ENCODE data around the gene ZNF385A. TPM values are rescaled to one million over a fixed set of nuclear protein-coding genes. Genes with fewer than 3 reads are reported as not detected.

Gene ZNF385A
- total and polyA plus RNA-seq, 9 of the 15 experiments (the other 6 are each of a cell fraction or from before 2014, with no cell fraction given), result 1.0 to 111 (median 7.7) TPM

- no peak overlapping the region for H3K4me2 ChIP-seq (ENCODE audit: insufficient read depth, low read length)
- no peaks in the 10 kb centered on the region for H3K9me3 ChIP-seq (replicated peaks; ENCODE audit: control insufficient read depth, insufficient read depth, low read depth, low read length)
- intact Hi-C loops (cut with micrococcal nuclease) (no loop called here), in situ Hi-C loops (cut with MboI) (no loop called here)
- peaks cover 57% of the 10 kb centered on the region for H3K79me2 ChIP-seq (ENCODE audit: control insufficient read depth, insufficient read depth, low read length)
- CTCF ChIA-PET (ENCODE audit: low intra/inter-chr PET ratio), result interaction anchor here (0.6 kb wide), 1 partner anchor 254 kb away, joined by 3 read pairs; no protein-coding TSS in a partner anchor
- peak overlapping the region in 1 of 2 experiments; percentile 82; a peak in 2 of 4 replicates for H3K9ac ChIP-seq (ENCODE audit: insufficient read depth in 1 of 2, low read depth in 2 of 2, low read length in 2 of 2)
- H4K20me1 ChIP-seq (replicated peaks; ENCODE audit: control insufficient read depth, insufficient read depth, low read length), result peaks cover 40% of the 10 kb centered on the region
- ATAC-seq (peak; percentile 95), FAIRE-seq (peak; percentile 15), DNase-seq (ENCODE audit: extremely low read depth in 1 of 4, low spot score in 3 of 4) (peak; percentile 55 to 80 (median 76))
- POLR2A ChIA-PET, result interaction anchor here (0.9 to 2.2 kb wide), 5 partner anchors 8 to 17 kb away, joined by 3 to 10 read pairs (median 6); no protein-coding TSS in a partner anchor
- H3K4me1 ChIP-seq (replicated peaks in 1 of 2; ENCODE audit: control insufficient read depth in 2 of 2, insufficient read depth in 2 of 2, low read length in 2 of 2), result peaks cover 27% of the 10 kb centered on the region in 2 experiments
- no peak overlapping the region for H3K4me3 ChIP-seq
- H3K36me3 ChIP-seq (ENCODE audit: control insufficient read depth, insufficient read depth, low read length), result peaks cover 84% of the 10 kb centered on the region
- no peak overlapping the region for H3K27ac ChIP-seq (ENCODE audit: extremely low read depth, low read depth, low read length)
- H3K27me3 ChIP-seq (ENCODE audit: control insufficient read depth in 2 of 2, insufficient read depth in 2 of 2, low read length in 2 of 2), result no peaks in the 10 kb centered on the region
- no TSS peak for BruUV-seq (replicated peaks)
- WGBS (ENCODE audit: insufficient coverage, low coverage, missing lambda C conversion rate), result 69% methylated on average over 9 of the region's 10 CpGs
- no peak overlapping the region for H2AFZ ChIP-seq (ENCODE audit: low read depth, low read length)
- H3K9me1 ChIP-seq (ENCODE audit: control insufficient read depth, insufficient read depth, low read length), result peaks cover 20% of the 10 kb centered on the region
- TF ChIP-seq RBM39 (optimal IDR thresholded peaks at IDR 0.05; ENCODE audit: low read depth, low read length) (no peak), ZNF830 (CRISPR knock-in tag; IDR thresholded peaks at IDR 0.05) (no peak), ZNF324 (CRISPR knock-in tag; IDR thresholded peaks at IDR 0.05) (no peak), USF1 (CRISPR knock-in tag; IDR thresholded peaks at IDR 0.05) (peak; percentile 39; the same call in 1 of the 2 replicates), ZNF696 (CRISPR knock-in tag; conservative IDR thresholded peaks at IDR 0.05) (no peak), USF2 (CRISPR knock-in tag; IDR thresholded peaks at IDR 0.05) (peak; percentile 86), CBFA2T2 (conservative IDR thresholded peaks at IDR 0.05) (peak; percentile 35; the same call in 1 of the 2 replicates), MAX (CRISPR knock-in tag; IDR thresholded peaks at IDR 0.05) (no peak), MYNN (IDR thresholded peaks at IDR 0.05) (no peak), MYNN (CRISPR knock-in tag; IDR thresholded peaks at IDR 0.05) (no peak), HIVEP1 (CRISPR knock-in tag; IDR thresholded peaks at IDR 0.05) (no peak), MNT (conservative IDR thresholded peaks at IDR 0.05) (no peak), RAD51 (IDR thresholded peaks at IDR 0.05; ENCODE audit: borderline replicate concordance, low read depth) (peak; percentile 82)
- TF ChIP-seq, protein P1, sequence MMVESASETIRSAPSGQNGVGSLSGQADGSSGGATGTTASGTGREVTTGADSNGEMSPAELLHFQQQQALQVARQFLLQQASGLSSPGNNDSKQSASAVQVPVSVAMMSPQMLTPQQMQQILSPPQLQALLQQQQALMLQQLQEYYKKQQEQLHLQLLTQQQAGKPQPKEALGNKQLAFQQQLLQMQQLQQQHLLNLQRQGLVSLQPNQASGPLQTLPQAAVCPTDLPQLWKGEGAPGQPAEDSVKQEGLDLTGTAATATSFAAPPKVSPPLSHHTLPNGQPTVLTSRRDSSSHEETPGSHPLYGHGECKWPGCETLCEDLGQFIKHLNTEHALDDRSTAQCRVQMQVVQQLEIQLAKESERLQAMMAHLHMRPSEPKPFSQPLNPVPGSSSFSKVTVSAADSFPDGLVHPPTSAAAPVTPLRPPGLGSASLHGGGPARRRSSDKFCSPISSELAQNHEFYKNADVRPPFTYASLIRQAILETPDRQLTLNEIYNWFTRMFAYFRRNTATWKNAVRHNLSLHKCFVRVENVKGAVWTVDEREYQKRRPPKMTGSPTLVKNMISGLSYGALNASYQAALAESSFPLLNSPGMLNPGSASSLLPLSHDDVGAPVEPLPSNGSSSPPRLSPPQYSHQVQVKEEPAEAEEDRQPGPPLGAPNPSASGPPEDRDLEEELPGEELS (CRISPR knock-in tag; IDR thresholded peaks at IDR 0.05; ENCODE audit: borderline replicate concordance), result no peak
Measured at GRCh38 chr12:54411391-54412241, 27.1 kb upstream of the ZNF385A start.
